GM18505 (cell line): ENCODE data around the gene SFT2D3.

Experiments used
- ATAC-seq: cut with Tn5 transposase; IDR thresholded peaks from one replicate; pipeline ENCODE4 v1.9.1; 2021; ENCODE audit not compliant: unreplicated experiment
- POLR2A ChIP-seq: IDR thresholded peaks from 4 replicates; pipeline ENCODE4 v1.6.1; 2011; ENCODE audit warnings: borderline replicate concordance; ENCODE audit not compliant: insufficient read depth, insufficient read length; ENCODE audit errors: extremely low read depth

SFT2D3 gene

DNA sequence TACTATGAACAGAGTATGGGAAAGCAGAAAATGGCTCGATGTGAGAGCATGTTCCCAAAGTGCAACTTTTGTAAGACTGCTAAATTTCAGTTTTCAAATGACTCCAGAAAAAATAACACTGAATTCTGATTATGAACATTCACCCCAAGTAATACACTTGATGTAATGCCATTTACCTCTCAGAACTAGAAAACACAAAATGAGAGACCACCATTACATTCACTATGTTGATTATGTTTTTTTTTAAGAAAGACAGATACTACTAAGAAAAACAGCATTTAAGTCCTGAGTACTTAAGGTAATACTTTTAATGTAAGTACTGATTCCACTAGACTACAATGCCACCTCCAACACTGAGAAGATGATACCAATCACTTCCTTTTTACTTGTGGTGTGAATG lies 38.5 kb downstream of the SFT2D3 start:
- no peak for TF ChIP-seq POLR2A
- ATAC-seq, result no peak

DNA sequence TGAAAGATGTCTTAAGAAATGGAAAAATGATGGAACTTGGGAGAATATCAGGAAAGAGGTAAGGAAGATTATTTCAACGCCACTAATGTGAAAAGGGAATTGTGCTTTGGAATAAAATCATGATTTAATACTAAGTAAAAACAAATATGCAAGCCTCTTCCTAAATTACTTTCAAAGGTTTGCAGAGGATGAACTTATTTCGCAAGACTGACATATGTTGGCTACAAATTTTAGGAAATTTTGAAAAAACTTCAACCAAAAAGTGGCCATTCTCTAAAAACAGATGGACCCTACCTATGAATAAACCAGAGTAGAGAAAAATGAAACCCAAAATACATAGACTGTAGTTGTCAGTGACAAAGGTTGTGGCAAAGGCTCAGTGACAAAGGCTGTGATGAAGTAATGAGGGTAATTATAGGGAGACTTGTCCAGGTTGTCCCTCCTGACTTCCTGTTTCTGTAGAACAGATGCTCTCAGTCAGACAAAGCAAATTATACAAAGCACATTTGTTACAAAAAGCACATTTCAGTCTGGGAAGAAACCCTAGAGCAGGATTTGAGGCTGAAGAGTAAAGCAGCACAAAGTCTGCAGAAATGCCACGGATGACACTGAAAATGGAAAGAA lies 39.5 kb downstream of the SFT2D3 start:
- TF ChIP-seq POLR2A, result no peak
- no peak for ATAC-seq

DNA sequence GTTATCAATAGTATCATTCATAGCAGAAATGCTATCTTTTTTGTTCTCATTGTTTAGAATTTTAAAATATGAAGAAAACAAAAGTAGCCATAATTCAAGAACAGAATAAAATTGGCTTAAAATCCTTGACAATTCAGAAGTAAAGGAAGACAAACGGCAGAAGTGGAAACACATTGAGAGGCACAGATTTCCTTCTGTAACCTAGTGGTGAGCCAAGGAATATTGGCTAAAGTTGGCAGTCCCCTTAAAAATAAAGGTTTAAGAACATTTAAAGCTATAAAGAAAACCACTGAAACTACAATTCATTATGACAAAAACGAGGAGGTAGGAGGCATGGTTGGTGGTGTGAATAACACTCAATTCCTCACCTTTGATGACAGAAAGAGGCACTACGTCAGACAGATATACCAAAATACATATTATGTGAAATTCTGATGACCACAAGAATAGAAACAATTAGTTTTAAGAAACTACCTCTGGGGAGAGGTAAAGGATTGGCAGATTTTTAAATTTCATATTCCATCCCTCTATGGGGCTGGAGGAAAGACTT lies 42.3 kb downstream of the SFT2D3 start:
- TF ChIP-seq POLR2A, result no peak
- ATAC-seq, result no peak

DNA sequence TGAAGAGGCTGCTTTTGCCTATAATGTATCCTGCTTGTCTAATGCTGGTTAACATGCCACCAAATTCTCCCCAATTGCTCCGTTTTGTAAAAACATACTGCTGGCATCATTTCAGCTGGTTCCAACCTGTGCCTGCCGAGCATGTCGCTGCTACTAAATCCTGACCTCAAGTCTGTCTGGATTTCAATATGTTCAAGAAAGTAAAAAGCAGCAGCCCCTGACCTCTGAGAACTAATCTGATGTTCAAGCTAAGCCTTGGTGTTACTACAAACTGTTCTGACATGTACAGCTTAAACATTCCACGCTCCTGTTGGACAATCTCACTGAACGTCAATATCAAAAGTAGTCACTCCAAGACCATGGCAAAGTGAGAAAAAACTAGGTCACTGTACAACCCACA lies 46.3 kb downstream of the SFT2D3 start:
- TF ChIP-seq POLR2A, result no peak
- ATAC-seq, result no peak

DNA sequence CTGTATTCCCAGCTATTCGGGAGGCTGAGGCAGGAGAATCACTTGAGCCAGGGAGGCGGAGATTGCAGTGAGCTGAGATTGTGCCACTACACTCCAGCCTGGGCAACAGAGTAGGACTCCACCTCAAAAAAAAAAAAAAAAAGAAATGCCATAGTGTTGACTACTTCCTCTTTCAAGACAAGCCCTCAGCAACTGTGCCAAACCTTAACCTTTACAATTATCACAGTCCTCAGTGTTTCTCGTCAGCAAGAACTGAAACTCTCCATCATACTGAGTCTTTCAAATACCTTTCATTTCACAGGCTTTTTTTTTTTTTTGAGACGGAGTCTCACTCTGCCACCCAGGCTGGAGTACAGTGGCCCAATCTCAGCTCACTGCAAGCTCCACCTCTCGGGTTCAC lies 48.2 kb downstream of the SFT2D3 start:
- peak; percentile 95 for ATAC-seq

DNA sequence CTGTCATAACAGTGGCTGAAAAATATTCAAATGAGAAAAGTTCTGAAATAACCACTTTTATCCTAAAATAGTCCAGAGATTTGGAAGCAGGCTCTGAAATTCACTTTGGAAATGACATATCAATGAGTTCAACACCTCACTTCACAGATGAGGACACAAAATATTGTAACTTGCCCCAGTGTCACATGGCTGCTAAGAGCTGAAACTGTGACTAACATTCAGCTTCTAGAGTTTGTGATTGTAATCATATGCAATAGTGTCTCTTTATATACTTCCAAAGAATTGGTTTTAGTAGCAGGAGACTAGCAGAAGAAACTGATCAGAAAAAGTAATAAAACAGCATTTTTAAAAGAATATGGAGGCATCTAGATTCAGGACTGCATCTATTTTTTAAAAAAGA lies 52.1 kb downstream of the SFT2D3 start:
- ATAC-seq, result no peak
- no peak for TF ChIP-seq POLR2A

DNA sequence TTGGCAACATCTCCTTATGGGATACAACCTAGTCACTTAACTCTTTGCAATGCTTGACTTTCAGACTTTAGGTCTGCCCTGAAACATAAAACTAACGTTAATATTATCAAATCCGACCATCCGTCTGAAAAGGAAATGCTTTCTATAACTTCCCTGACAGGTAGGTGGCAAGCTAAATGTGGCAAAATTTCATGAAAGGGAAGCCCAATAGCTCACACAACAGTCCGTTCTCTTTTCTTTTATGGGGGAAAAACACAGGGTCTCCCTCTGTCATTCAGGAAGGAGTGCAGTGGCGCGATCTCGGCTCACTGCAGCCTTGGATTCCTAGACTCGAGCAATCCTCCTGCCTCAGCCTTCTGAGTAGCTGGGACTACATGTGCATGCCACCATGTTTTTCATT lies 52.9 kb downstream of the SFT2D3 start:
- TF ChIP-seq POLR2A, result no peak
- no peak for ATAC-seq
